Peyer's patch (tissue), 4 donors: ENCODE measurements around the gene TSPAN6.

Experiments used
- CTCF ChIP-seq, 6 experiments: fragments of 450-650 bp in 4 of 6; fragments of 200-600 bp in 2 of 6; sonication (generic) in 1 of 6; IDR thresholded peaks; one replicate each; pipeline ENCODE4 v1.5.1; 2017 to 2019; ENCODE audit warnings: antibody characterized with exemption in 6 of 6, mild to moderate bottlenecking in 3 of 6, moderate library complexity in 1 of 6
- POLR2A ChIP-seq, 2 donors: fragments of 450-650 bp; IDR thresholded peaks; one replicate each; pipeline ENCODE4 v1.5.1; 2017; ENCODE audit warnings: antibody characterized with exemption in 2 of 2, mild to moderate bottlenecking in 2 of 2, moderate library complexity in 2 of 2

- TF ChIP-seq CTCF (IDR thresholded peaks at IDR 0.05), result no peak
- TF ChIP-seq POLR2A (IDR thresholded peaks at IDR 0.05), result no peak
Observed at GRCh38 chrX:100635989-100636320, 651 bp downstream of the TSPAN6 start.
